Stimulated activated CD8-positive, alpha-beta memory T cell treated with anti-CD3 and anti-CD28 coated beads, Interleukin-7, amount 100 ng/mL, for 24 hours (primary cell): Measurements from ENCODE around the gene COL5A1.

Source experiments
- DNase-seq: peaks from one replicate; pipeline ENCODE4 v3.0.0-alpha.2; 2020; ENCODE audit warnings: low read depth

COL5A1 gene

DNA sequence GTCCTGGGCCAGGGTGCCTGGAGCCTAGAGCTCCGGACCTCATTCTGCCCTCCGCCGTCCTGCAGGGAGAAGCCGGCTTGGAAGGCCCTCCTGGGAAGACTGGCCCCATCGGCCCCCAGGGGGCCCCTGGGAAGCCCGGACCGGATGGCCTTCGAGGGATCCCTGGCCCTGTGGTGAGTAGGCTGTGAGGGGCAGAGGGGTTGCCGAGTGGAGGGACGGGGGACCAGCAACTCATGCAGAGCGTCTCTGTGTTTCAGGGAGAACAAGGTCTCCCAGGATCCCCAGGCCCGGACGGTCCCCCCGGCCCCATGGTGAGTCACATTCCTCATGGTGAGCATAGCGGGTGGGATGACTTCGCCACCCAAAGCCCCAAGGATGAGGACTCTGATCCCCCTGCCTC lies 177.0 kb downstream of the COL5A1 start:
- no peak for DNase-seq

- no peak for DNase-seq
Observed at GRCh38 chr9:134820901-134821300, 179.3 kb downstream of the COL5A1 start.

DNA sequence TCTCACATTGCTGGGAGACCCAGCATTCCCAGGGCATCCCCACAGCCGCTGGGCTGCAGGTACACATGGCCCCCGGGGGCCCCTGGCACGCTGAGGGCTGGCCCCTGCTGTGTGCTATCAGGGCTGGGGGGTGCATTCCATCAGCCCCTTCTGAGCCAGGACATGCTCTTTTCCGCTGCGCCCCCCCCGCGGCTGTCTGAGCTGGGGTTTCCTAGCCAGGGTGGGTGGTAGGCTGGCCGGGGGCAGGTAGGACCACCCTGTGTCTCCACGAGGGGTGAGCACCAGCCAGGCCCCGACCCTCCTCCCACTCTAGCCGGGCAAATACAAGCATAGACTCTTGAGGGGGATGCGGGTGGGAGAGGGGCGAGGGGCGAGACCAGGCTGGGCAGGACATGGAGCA lies 180.9 kb downstream of the COL5A1 start:
- DNase-seq, result no peak

GRCh38 chr9:134823623-134824022 lies 182.0 kb downstream of the COL5A1 start:
- DNase-seq, result no peak

DNA sequence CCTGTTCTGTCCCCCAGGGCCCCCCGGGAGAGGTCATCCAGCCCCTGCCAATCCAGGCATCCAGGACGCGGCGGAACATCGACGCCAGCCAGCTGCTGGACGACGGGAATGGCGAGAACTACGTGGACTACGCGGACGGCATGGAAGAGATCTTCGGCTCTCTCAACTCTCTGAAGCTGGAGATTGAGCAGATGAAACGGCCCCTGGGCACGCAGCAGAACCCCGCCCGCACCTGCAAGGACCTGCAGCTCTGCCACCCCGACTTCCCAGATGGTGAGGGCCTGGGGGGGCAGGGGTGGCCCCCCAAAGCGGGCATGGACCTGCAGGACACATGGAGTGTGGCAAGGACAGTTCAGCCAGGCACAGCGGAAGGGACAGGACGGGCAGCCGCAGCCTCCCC lies 183.0 kb downstream of the COL5A1 start:
- DNase-seq, result no peak

GRCh38 chr9:134825025-134825424 lies 183.4 kb downstream of the COL5A1 start:
- no peak for DNase-seq

- no peak for DNase-seq
Observed at GRCh38 chr9:134826336-134827285, 185.0 kb downstream of the COL5A1 start.

- DNase-seq, result no peak
Observed at GRCh38 chr9:134827559-134827958, 186.0 kb downstream of the COL5A1 start.

DNA sequence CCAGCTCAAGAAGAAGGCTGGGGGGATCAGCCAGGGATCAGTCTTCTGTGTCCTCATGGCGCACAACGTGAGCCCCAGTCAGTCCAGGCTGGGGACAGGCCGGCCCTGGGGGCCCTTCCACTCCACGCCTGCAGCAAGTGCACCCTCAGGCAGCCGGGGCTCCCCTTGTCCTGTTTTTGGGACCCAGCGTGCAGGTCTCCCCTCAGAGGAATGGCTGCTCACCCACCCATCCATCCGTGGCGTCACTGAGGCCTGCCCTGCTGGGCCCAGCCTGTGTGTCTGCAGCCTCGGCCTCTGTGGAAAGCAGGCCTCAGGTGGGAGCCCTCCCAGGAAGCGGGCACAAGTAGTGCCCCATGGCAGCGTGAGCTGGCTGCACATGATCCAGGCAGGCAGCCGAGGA lies 186.4 kb downstream of the COL5A1 start:
- DNase-seq, result no peak

DNA sequence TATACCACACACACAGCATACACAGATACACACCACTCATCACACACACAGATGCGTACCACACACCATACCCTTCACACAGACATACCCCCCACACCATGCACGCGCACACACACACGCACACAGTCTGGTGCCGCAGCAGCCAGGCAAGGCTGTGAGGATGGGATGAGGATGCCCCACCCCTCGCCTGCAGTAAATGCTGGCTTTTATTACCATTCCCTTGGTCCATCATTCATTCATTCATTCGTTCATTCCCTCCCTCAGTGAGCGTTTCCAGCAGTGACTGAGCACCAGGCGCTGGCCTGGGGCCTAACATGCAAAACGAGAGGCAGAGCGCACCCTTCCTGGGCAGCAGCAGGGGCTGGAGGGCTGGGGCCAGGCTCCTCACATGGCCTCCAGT lies 187.3 kb downstream of the COL5A1 start:
- DNase-seq, result no peak

DNA sequence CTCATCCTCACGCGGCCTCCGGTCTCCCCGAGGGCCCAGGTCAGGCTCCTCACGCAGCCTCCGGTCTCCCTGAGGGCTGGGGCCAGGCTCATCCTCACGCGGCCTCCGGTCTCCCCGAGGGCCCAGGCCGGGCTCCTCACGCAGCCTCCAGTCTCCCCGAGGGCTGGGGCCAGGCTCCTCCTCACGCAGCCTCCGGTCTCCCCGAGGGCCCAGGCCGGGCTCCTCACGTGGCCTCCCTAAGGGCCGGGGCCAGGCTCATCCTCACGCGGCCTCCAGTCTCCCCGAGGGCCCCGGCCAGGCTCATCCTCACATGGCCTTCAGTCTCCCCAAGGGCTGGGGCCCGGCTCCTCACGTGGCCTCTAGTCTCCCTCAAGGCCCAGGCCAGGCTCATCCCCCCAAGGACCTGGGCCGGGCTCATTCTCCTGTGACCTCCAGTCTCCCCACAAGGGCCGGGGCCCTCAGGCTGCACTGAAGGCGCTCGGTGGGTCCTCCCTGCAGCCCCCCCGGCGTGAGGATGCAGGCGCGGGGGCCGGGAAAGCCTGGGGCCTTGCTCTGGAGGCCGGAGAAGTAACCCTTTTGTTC lies 187.8 kb downstream of the COL5A1 start:
- no peak for DNase-seq

DNA sequence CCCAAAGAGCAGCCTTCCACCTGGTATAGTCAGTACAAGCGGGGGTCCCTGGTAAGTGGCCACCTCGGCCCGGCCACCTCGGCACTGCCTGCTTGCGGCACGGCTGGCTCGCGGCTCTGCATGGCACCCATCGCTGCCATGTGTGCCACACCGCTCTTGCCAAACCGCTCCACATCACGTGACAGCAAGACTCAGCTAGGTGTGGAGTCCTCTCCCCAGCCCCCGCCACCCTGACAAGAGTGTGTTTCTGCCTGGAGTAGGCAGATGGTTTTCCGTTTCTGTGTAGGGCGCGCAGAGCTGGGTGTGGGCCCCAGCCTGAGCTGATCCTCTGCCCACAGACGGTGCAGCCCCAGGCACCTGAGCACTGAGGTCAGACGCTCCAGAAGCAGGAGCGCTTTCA lies 188.5 kb downstream of the COL5A1 start:
- DNase-seq, result no peak

GRCh38 chr9:134830926-134831720 lies 189.5 kb downstream of the COL5A1 start:
- no peak for DNase-seq

DNA sequence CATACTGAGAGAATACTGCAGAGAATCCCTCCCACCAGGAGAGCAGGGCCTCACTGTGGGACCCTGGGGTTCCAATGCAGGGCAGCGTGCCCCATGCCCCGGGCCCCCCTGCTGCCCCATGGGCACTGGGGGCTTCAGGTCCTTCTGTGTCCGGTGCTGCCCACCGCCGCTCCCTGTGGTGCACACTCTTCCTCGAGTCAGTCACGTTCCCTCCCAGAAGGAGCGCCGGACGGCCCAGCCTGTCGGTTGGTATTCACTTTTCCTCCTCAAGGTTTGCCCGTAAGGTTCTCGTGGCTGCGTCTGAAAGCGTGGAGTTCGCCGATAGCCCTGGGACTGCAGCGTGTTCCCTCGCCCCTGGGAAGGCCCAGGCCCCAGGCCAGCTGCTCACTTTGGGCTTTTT lies 190.9 kb downstream of the COL5A1 start:
- DNase-seq, result no peak

DNA sequence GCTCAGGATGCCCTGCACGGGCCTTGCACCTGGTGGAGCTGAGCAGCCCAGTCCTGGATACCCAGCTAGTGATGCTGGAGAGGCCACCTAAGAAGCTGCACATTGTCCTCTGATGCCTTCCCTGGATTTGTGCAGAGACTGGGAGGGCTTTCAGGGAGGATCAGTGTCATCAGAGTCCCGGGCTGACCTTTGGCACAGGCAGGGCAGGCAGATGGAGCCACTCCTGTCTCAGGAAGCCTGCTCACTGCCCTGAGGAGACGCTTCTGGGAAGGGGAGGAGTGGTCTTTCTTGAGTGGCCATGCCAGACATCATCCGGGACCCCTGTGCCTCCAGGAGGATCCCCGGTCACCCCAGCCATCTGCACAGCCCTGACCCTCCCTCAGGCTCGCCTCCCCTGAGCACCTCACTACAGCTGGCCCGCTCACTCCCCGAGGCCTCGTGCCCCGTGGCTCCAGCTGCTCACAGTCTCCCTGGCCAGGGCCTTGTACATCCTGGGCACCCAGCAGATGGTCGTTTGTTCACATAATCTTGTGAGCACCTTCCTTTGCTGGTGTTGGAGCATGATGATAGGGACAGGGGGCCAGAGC lies 191.8 kb downstream of the COL5A1 start:
- no peak for DNase-seq

DNA sequence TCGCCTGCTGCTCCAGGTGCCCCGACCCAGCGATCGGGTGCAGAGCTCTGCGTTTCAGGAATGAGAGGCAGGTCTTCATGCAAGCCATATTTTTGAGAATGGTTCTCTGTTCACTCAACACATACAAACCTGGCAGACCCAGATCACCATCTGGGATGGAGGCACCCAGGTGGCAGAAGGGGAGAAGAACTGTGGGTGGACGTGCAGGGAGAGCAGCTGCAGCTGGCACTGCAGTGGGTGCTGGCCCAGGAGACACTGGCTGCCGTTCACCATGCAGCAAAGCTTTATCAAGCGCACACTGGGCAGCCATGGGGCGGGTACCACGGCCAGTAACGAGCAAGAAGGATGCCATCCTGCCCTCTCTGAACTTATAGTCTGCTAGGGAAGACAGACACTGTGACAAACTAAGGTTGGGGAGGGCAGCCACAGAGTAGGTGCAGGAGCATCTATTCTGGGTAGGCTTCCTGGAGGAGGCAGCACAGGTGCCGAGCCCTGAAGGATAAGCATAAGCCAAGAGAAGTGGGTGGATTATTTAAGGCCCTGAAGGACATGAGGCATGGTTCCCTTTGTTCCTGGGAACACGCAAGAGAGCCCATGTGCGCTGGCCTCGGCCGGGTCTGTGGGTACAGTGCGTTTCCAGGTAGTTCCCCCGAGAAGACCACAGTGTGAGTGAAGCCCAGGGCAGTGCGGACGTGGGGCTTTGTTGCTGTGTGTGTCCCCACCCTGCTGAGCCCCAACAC lies 192.8 kb downstream of the COL5A1 start:
- DNase-seq, result no peak

GRCh38 chr9:134834957-134835419 lies 193.4 kb downstream of the COL5A1 start:
- DNase-seq, result no peak

GRCh38 chr9:134835448-134835847 lies 193.8 kb downstream of the COL5A1 start:
- DNase-seq, result no peak

- DNase-seq, result no peak
Observed at GRCh38 chr9:134835987-134836386, 194.4 kb downstream of the COL5A1 start.

DNA sequence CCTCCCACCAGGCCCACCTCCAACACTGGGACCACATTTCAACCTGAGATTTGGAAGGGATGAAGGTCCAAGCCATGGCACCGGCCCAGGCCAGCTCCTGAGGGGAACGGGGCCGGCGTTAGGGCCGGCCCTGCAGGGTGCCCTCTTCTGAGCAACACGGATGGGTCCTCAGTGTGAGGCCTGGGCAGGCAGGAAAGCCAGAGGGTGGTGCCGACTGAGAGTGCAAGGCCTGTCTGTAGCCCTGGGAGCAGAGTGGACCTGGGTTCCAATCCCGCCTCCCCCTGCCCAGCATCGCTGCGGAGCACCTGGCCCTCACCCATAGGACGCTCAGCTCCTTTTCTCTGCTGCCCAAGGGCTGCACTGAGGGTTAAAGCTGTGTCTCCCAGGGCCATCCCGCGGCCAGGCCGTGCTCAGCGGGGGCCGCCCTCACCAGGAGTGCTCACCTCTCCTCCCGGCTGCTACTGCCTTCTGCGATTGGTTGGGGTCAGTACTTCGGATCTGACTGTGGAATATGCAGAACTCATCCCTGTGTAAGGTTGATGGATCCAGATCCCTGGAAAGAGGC lies 194.9 kb downstream of the COL5A1 start:
- no peak for DNase-seq

DNA sequence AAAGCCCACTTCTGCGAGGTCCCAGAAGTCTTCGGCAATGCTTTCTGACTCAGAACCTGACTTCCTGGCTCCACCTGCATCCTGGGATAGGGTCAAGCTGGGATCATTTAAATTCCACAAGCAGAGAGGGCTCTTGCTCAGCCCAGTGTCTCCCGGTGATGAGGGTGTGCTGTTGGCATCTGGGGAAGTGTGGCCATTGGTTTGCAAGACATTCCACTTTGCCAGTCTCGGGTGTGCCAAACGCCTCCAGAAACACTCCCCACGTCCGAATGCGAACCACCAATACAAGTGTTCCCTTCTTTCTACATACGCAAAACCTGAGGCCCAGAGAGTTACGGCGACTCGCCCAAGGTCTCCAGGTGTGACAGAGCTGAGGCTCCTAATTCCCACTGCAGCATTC lies 195.9 kb downstream of the COL5A1 start:
- no peak for DNase-seq
